ENCODE measurements around the gene ZBTB20.

The ZBTB20 gene

DNA sequence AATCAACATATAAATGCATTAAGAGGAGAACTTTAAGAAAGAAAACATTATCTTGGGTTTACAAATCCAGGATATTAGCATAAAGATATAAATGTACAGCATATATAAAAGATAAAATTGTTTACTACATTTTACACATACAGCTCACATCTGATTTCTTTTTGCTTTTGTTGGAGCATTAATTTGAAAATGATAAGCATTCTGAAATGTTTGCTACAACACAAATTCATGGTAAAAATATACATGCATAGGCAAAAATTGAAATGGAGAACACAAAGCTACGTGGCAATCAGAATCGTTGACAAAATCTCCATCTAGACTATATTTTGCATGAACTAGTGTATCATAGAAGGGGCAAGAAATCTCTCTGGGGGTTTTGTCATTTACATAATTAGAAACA, 694.2 kb downstream of the ZBTB20 start:
- DNase-seq, result no peak

DNA sequence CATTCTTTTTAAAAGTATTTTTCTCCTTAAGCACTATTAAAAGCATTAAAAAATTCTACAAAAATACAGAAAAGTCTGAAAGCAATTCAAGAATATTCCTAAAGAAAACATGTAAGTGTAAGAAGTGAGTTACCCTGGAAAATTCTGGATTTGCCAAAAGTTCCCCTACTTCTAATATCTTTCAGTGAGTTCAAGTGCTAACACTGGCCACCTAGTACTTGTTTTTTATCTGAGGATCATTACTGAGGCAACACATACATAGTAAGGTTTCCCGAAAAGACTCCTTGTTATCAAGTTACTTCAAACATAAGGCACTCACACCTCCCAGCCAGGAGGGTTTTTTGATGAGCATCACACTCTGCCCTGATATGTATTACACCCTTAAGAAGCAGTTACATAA, 694.8 kb downstream of the ZBTB20 start:
- no peak for DNase-seq

DNA sequence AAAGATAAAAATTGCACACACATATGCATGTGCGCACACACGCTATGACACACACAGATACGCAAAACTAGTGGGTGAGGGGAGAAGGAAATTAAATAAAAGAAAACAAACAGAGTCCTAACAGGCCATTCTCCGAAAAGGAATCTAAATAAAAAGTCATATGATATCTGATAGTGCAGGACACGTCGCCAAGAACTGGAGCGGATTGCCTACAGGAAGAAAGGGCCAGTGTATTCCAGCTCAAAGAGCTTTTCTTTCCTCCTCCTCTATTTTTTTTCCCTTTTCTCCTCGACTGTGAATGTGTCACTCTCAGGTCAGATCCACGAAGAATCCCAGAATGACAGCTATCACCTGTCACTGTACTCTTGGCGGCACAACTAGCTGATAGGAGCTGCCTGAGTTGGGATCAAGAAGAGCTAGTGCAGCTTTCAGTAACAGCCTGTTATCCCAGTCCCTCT, 695.5 kb downstream of the ZBTB20 start:
- no peak for DNase-seq

DNA sequence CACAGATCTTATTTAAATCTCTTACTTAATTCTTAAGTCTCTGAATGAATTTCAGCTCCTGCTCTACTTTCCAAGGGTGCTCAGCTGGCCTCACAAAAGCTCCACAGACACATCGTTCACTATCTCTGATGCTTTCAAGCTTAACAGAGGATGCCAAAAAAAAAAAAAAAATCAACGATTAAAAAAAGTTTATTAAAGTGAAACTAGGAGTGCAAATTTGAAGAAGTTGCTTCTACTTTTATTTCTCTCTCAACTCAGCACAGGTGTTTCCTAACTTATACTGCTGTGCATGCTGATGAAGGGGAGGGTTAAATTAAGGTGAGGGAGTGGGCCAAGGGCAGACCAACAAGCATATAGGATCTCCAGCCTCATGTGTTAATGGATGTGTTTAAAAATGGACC, 696.0 kb downstream of the ZBTB20 start:
- no peak for DNase-seq

DNA sequence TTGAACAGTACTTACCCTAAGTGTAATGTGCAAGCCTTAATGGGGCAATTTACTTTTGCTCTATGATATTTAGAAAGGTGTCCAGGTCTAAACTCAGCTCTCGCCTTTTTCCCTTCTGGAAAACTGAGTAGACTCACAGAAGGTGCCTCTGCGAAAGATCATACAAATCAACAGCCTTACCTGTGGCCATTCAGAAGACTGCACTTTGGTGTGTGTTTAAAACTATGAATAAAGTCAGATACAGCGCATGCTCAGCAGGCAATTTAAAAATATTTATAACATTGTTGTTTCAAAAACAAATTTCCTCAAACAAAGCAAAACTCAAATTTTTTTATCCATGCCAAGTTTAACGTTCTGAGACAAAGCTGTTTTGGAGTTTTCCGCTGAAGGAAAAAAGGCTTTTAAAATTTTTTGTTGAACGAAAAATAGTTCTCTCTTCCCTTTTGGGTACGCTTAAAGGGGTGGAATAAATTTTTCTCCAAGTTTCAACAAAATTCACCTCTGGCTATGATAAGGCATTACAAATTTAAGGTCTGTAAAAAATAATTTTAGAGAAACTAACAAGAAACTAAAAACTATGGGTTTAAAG, 697.0 kb downstream of the ZBTB20 start:
- no peak for DNase-seq

DNA sequence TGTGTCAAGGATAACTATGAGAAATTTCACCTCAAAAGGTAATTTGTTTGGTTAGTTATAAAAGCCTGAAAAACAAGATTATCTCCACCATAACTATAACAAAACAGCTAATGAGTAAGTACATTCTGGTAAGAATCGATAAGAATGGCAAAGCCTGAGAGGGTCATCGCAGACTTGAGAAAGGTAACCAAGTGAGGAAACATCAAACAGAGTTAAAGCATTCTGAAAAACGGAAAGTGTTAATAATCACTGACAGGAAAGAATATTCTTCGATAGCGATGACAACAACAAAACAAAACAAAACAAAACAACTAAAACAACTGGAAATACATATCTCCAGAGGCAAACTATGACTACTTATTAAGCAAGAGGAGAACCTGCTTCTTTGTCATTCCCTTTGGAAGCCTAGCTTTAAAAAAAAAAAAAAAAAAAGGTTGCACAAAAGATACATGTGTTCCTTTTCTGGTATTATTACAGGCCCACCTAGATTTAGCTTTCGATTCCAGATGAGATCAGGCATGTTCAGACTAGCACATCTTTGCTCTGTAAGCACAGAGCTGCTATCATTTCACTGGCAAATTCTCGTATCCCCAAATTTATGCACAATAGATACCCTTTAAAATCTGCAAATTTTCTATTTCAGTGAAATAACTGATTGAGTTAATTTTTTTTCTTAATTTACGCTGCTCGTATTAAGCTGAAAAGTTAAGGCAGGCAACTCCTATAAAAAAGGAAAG, 697.6 kb downstream of the ZBTB20 start:
- DNase-seq, result no peak

DNA sequence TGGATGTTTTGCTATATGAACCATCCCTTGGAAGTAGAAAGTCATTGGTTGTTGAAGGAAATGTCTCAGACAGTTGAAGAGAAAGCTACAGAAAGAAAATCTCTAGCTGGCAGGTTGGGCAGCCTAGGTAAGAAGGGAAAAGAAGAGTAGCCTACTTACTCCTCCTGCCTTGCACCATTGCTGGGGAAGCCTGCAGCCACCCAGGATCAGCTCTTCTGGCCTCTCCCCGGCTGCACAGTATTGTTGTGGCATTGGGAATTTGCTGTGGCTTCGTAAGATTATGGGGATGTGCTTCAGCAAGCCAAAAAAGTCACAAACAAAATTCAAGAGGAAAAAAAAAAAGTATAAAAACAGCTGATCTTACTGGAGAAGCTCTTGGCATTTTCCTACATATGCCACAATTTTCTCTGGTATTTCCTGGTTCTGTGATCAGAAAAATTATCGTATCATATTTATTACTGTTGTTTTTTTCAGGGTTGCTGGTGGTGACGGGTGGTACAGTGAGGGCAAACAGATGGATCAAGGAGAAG, 699.1 kb downstream of the ZBTB20 start:
- DNase-seq, result no peak

DNA sequence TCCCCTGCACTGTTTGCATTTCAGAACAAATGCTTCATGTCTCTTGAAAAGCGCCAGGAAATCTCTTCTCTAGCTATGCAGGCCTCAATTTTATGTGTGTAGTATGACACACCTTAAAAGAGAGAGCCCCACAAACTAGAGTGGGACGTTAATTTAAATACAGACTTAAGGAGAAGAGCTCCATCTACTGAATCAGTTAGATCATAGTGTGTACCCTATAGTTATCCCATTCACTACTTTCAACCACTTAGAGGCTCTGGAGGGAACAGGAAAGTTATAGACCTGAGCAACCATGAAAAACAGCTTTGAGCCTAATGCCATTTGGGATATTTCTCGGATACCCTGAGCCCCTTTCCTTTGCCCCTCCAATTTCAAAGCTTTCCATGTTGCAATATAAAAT, 699.5 kb downstream of the ZBTB20 start:
- DNase-seq, result no peak

DNA sequence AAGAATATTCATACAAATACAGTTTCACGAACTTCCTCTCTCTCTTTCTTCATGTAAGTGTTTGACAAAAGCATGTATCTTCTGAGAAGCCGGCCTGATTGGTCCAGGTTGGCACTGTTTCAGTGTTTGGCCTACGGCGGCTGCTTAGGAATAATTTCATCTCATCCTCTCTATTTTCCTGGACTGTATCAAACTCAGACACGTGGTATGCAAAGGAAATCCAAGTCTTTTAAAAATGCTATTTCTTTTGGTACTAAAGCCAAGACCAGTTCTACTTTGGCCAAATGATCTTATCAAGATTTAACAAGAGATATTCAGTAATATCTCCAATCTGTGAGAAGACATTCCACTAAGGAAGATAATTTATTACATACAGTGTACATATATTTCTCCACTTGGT, 700.5 kb downstream of the ZBTB20 start:
- no peak for DNase-seq

DNA sequence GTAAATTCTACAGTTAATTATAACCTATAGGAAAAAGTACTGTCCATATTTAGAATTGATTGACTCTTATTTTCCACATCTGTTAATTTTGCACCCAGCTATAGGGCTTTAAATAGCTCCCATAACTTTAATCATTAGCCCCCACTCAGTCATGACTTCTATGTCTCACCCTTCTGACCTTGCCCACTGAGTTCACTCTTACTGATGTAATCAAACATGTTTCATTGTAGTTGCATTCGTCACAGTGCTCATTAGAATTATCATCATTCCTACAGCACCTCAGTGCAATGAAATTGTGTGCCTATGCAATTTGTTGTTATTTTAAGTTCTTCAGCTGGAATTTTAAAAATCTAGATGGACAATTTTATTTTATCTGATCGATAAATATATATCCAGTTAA, 701.9 kb downstream of the ZBTB20 start:
- DNase-seq, result no peak

DNA sequence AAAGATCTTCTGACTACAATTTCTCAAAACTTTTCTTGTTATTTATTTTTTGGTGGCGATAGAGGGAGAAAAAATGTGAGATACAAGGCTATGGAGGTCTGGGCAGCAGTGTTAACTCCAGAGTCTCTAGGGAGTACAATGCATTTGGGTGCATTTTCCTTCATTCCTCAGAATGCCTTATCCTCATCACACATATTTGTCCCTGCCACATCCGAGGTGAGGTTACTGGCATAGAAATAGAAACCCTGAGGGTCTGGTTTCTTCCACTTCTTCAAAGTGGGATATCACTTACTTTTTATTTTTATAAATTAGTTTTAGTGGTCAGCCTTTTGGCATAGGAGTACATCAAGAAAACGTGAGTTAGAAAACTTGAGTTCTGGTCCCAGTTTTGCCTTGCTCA, 702.9 kb downstream of the ZBTB20 start:
- DNase-seq, result no peak

DNA sequence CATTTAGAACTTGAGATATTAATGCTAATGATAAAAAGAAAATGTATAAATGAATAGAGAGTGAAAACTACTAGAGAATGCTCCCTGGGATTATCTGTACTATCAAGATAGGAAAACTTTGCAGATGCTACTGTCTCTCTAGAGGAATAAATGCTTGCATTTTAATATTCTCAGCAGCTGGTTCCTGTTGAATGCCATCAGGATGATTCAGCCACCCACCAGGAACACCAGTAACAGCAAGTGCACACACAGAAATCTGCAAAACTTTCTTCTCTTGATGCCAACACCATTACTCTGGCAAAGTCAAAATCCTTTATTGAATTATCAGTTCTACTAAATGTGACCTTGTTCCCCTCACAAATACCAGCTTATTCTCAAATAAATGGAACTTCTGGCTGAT, 704.8 kb downstream of the ZBTB20 start:
- DNase-seq, result no peak

DNA sequence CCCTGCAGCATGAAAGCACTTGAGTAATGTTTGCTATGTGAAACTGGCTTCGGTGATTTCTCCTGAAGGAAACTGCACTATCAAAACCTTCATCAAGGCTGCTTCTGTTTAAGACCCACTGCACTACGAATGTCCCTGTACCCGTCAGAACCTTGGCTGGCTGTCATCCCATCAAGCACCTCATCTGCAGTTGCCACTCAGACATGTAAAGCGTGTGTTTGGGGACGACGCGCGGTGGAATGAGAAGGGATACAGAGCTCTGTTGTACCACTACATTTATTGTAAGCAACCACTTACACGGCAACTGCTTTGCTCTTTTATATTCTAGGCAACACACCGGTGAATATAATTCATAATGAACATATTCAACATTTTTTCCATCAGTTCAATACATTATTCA, 705.7 kb downstream of the ZBTB20 start:
- DNase-seq, result no peak

DNA sequence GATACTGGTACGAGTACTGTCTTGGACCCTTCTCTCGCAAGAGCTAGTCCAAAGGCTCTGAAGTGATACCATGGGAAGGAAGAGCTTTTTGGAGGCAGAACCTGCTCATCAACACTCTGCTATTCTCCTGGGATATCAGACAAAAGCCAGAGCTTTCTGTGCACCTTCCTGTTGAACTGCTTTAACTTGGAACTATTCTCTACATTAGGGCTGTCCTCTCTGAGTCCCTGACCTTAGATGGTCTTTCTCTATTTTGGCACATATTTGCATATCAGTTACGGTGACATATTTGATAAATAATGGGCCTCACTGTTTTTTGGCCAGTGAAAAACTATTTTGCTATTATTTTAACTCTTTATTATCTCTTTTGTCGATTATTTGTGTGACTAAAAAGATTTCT, 706.4 kb downstream of the ZBTB20 start:
- no peak for DNase-seq

DNA sequence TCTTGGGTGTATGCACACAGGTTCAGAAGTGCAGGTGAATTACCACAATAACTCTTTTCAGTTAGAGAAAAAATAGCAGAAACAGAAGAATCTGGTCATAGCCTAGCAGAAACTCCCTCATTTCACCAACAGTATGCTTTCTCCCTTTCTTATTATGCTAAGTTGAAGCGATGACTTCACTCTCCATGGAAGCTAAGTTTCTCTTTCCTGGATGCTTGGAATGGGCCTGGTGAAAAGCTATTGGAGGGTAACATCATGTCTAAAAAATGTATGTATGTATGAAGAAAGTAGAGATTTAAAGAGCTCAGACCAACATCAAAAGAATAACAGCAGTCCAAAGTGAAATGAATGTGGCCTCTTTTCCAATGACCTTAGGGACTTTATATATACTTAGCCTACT, 707.8 kb downstream of the ZBTB20 start:
- no peak for DNase-seq

DNA sequence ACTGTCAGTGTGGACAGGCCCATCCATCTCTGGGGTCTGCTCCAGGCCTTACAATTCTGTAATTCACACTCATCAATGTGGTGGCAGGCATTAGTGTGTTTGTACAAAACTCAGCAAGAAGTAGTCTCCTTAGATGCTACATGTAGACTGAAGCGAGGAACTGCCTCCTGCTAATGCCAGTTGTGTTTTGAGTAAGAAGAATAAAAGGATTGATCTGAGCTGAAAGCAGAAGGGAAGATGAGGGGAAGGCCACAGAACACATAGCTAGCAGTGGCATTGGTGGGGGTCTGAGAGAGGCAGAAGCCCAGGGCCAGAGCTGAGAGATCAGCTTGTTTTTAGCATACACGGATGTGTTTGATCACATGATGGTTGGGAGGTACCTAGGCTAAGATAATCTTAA, 709.2 kb downstream of the ZBTB20 start:
- DNase-seq, result no peak

DNA sequence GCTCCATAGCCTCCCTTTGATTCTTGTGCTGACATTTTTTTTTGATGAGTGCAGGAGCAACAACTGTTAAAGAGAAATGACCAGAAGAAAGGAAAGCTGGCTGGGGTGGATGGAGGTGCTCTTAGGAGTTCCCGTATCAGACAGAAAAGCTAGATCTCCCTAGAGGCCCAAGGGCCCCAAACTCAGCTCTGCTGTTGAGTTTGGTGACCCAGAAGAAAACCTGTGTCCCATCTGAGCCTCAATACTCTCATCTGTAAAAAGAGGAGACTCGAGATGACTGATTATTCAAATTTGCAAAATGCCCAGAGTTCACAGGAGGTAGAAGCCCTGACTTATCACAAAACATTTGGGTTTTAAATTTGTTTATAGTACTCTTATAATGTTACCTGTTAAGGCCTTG, 710.9 kb downstream of the ZBTB20 start:
- no peak for DNase-seq

DNA sequence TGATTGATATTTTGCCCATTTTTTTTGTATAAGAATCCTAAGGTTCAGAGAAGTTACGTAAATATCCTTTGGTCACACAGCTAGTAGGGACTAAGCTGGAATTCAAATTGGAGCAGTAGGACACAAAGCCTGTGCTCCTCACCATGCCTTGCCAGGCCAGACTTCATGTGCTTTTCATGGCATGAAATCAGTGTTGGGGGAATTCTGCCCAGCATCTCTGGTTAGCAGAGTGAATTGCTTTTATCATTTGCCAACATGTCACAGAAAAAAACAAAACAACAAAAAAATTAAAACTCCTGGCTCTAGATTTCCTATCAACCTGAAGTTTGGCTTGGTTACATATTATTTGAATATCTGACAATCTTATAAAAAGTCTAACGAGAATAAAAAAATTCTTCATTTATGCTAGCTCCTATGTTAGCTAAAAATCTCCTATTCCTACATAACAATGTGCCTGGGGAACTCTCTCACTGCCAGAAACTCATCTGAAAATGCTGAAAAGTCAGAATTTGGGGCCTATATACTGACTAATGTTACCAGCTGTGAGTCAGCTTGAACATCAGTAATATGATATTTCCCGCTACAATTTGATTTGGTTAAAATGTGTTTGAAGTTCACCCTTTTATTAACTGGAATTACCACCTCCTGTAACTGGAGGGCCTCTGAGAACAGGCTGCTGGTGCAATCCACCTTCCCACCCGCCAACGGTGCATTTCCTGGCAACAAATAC, 711.5 kb downstream of the ZBTB20 start:
- DNase-seq, result no peak

DNA sequence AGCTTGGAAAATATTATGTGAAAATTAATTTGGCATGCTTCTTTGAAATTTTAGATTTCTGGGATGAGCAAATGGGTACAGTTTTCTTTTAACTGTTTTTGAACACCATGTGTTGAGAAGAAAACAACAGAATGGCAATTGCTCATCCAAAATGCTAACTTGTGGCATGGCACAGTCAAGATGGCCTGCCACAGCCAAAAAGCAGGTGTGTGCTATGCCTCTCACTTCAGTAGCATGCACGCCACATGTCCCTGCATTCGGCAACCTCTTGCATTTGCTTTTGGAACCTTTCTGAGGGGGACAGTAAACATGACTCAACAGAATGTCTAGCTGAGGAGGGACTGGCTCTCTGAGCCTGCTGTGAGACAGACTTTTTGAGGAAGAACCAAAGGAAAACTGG, 714.8 kb downstream of the ZBTB20 start:
- no peak for DNase-seq

DNA sequence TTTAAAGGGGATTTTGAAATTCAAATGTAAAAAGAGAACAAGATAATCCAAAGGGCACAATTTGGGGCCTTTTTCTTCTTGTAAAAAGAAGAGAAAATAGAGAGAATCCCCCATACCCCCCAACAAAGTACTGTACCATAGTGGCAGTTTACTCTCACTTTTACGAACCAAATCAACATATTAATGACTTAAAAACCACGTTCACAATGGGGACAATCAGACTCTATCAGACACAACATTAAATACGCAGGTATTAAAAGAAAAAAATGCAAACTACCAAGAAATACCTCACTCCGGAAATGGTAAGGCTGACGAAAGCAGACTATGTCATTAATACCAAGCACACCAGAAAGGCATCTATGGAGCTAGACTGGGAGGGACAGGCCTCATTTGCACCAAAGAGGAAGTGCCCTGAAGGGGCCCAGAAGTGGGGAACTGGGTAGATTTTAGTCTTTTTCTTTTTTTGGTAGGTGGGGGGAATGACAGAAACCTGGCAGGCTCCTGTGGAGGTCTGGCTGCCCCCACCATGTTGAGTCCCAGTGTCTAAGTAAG, 719.0 kb downstream of the ZBTB20 start:
- no peak for DNase-seq

DNA sequence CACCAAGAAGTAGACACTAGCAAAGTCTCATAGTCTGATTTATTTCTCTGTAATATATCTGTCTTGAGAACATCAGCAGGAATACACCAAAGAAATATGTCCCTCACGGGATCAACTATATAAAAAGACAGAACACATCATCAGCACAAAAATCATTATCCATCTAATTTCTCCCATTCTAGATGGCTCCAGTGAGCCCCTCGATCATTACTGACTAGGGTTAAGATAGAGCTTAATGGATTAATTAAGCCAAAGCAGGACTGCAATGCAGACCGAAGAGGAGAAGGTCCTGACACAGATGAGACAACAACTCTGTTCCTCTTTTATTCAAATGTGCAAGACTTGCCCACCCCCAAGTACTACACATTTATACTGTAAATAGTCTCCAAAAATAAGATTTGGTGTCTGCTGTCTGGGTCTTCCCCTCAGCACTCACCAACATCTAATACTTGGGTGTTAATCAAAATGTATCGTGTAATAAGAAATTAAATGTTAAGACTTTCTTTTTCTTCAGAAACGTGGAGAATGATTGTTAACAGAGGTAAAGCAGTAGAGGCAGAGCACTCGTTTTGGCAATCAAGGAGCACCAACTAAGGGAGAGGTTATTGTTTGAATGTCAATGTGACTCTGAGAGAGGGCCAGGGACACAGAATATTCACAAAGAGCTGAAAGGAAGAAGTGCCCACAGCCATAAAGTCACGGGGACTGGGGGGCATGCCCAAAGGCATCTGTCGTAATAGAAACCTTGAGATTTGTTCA, 719.6 kb downstream of the ZBTB20 start:
- DNase-seq, result no peak

DNA sequence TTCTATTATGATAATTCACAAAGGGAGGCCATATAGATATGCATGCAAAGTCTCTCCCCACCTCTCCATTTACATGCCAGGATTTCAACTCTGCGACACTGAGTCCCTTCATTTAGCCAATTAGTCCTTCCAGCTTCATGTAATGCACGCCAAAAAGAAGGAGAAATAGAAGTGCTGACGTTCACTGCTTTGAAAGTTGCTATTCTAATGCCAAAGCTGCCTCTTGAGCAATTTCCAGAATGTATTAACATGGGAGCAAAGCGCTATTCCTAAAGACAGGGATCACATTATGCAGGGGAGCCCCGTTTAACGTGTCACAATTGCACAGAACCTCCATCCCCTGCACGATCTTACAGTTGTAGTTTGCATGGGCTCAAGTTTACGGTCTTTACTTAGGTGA, 722.8 kb downstream of the ZBTB20 start:
- no peak for DNase-seq

DNA sequence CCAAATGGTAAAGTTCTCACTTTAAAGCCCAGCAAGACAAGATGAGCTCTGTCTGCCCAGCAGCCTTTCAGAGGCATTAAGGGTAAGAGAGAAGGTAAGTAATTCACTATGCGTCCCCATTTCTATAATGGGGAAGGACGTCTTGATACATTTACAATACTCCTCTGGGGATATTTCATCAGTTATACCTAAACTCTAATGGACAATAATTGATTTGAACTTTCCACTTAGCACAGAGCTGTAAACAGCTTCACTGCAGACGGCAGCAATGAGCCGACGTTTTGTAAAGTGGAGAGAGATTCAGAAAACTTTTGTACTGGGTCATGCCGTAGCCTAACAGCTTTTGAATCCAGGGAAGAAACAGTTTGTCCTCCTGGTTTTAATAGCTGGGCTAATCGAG, 725.9 kb downstream of the ZBTB20 start:
- DNase-seq, result no peak

All from activated CD4-positive, alpha-beta T cell treated with anti-CD3 and anti-CD28 coated beads for 48 hours (primary cell).